IMR-90 (cell line): ENCODE data around the gene PIM1. TPM values are rescaled to one million over a fixed set of nuclear protein-coding genes. Genes with fewer than 3 reads are reported as not detected.

Experiments used
- ATAC-seq: fragments of 200-7000 bp; cut with Tn5 transposase; 2 replicates; pipeline ENCODE4 v1.9.1; 2020; ENCODE audit warnings: low read depth, mild to moderate bottlenecking, moderate library complexity
- BruUV-seq: library from RNA; stranded (reverse); fragments of 400-500 nt; replicated peaks from 2 replicates; lab custom pipeline; 2021; lab: Mats Ljungman, UMichigan
- CTCF ChIA-PET: fragments of 300-600 bp; formaldehyde crosslinking; extraction: SDS; loops from one replicate; lab custom pipeline; 2021; ENCODE audit warnings: antibody characterized with exemption; lab: Yijun Ruan, JAX
- POLR2A ChIA-PET: fragments of 300-600 bp; sonication (Branson Sonifier 250); formaldehyde crosslinking; loops from one replicate; lab custom pipeline; 2022; ENCODE audit warnings: antibody characterized with exemption; ENCODE audit not compliant: unreplicated experiment; lab: Charles Lee
- DNase-seq: peaks from one replicate; pipeline ENCODE4 v3.0.0; 2013
- H2AFZ ChIP-seq: replicated peaks from 2 replicates; pipeline ENCODE3; 2013; ENCODE audit warnings: low read length, mild to moderate bottlenecking; ENCODE audit not compliant: poor library complexity
- H2AK5ac ChIP-seq: 2 replicates; pipeline ENCODE4 v1.6.1; 2013; ENCODE audit warnings: low read depth, low read length, inconsistent platforms
- H2AK9ac ChIP-seq: replicated peaks from 2 replicates; pipeline ENCODE3; 2013; ENCODE audit warnings: mild to moderate bottlenecking, low read depth, low read length, moderate library complexity; ENCODE audit not compliant: poor library complexity
- H2BK120ac ChIP-seq: 2 replicates; pipeline ENCODE4 v1.6.1; 2013; ENCODE audit warnings: low read depth, low read length, inconsistent platforms
- H2BK15ac ChIP-seq: 3 replicates; pipeline ENCODE4 v1.6.1; 2013; ENCODE audit warnings: low read depth, low read length, inconsistent platforms
- H2BK20ac ChIP-seq: 2 replicates; pipeline ENCODE4 v1.6.1; 2013; ENCODE audit warnings: low read depth, mild to moderate bottlenecking, inconsistent platforms, low read length, moderate library complexity
- H2BK5ac ChIP-seq: 2 replicates; pipeline ENCODE4 v1.6.1; 2013; ENCODE audit warnings: mild to moderate bottlenecking, low read depth, low read length, inconsistent platforms; ENCODE audit not compliant: poor library complexity, severe bottlenecking
- H3K14ac ChIP-seq: replicated peaks from 2 replicates; pipeline ENCODE4 v1.6.1; 2013; ENCODE audit warnings: low read depth, low read length, inconsistent platforms
- H3K18ac ChIP-seq: 2 replicates; pipeline ENCODE4 v1.6.1; 2013; ENCODE audit warnings: low read depth, low read length, control low read depth
- H3K23ac ChIP-seq: 2 replicates; pipeline ENCODE4 v1.6.1; 2013; ENCODE audit warnings: low read depth, low read length, inconsistent platforms
- H3K27ac ChIP-seq: 2 replicates; pipeline ENCODE4 v1.5.1; 2013; ENCODE audit warnings: mild to moderate bottlenecking, control low read depth, low read length; ENCODE audit not compliant: insufficient read depth
- H3K27me3 ChIP-seq: 2 replicates; pipeline ENCODE4 v1.6.1; 2013; ENCODE audit warnings: low read length; ENCODE audit not compliant: control insufficient read depth, insufficient read depth
- H3K36me3 ChIP-seq: 2 replicates; pipeline ENCODE4 v1.6.1; 2013; ENCODE audit warnings: low read length, mixed read lengths; ENCODE audit not compliant: control insufficient read depth, insufficient read depth
- H3K4ac ChIP-seq: 2 replicates; pipeline ENCODE4 v1.6.1; 2013; ENCODE audit warnings: low read depth, low read length, inconsistent platforms
- H3K4me1 ChIP-seq: 2 replicates; pipeline ENCODE4 v1.6.1; 2013; ENCODE audit warnings: low read length, mixed read lengths; ENCODE audit not compliant: control insufficient read depth, insufficient read depth
- H3K4me2 ChIP-seq: 2 replicates; pipeline ENCODE4 v1.6.1; 2013; ENCODE audit warnings: low read depth, mild to moderate bottlenecking, control low read depth, low read length, moderate library complexity
- H3K4me3 ChIP-seq: 2 replicates; pipeline ENCODE4 v1.5.1; 2013; ENCODE audit warnings: low read depth, mild to moderate bottlenecking, control low read depth, low read length, moderate library complexity; ENCODE audit not compliant: insufficient read depth
- H3K56ac ChIP-seq: 2 replicates; pipeline ENCODE4 v1.6.1; 2013; ENCODE audit warnings: low read length, inconsistent platforms; ENCODE audit not compliant: insufficient read depth; ENCODE audit errors: extremely low read depth
- H3K79me1 ChIP-seq, 2 experiments: 2 replicates each; pipeline ENCODE4 v1.6.1; 2013; ENCODE audit warnings: low read length in 2 of 2, inconsistent platforms in 1 of 2, low read depth in 1 of 2
- H3K9ac ChIP-seq: 2 replicates; pipeline ENCODE4 v1.6.1; 2013; ENCODE audit warnings: low read depth, low read length, control low read depth
- H3K9me1 ChIP-seq: 2 replicates; pipeline ENCODE4 v1.6.1; 2013; ENCODE audit warnings: low read length, inconsistent platforms; ENCODE audit not compliant: insufficient read depth
- H3K9me3 ChIP-seq: 2 replicates; pipeline ENCODE4 v1.6.1; 2013; ENCODE audit warnings: low read length; ENCODE audit not compliant: control insufficient read depth, insufficient read depth
- H4K20me1 ChIP-seq: 2 replicates; pipeline ENCODE4 v1.6.1; 2013; ENCODE audit warnings: low read length, inconsistent platforms; ENCODE audit not compliant: insufficient read depth
- H4K5ac ChIP-seq: 2 replicates; pipeline ENCODE4 v1.6.1; 2013; ENCODE audit warnings: mild to moderate bottlenecking, low read depth, low read length, control low read depth
- H4K8ac ChIP-seq, 2 experiments: 2 replicates each; pipeline ENCODE4 v1.6.1; 2013; ENCODE audit warnings: low read depth in 2 of 2, low read length in 2 of 2, control low read depth in 1 of 2, inconsistent platforms in 1 of 2
- H4K91ac ChIP-seq: 2 replicates; pipeline ENCODE4 v1.6.1; 2013; ENCODE audit warnings: low read depth, low read length, inconsistent platforms; ENCODE audit not compliant: insufficient read depth
- FOS ChIP-seq: fragments of 150-350 bp; IDR thresholded peaks from 2 replicates; pipeline ENCODE4 v1.6.1; 2016; ENCODE audit warnings: low read depth, low read length
- MAFK ChIP-seq: IDR thresholded peaks from 2 replicates; pipeline ENCODE4 v1.6.1; 2012; ENCODE audit warnings: low read depth, low read length, improper control_type of control experiment
- MAZ ChIP-seq: IDR thresholded peaks from 2 replicates; pipeline ENCODE4 v1.6.1; 2012; ENCODE audit warnings: low read depth, mild to moderate bottlenecking, low read length, improper control_type of control experiment, moderate library complexity, borderline replicate concordance
- RFX5 ChIP-seq: IDR thresholded peaks from 2 replicates; pipeline ENCODE4 v1.8.0; 2012; ENCODE audit warnings: low read depth, mild to moderate bottlenecking, low read length, moderate library complexity
- SMC3 ChIP-seq: fragments of 150-350 bp; IDR thresholded peaks from 2 replicates; pipeline ENCODE4 v1.6.1; 2016; ENCODE audit warnings: low read depth, mild to moderate bottlenecking, antibody characterized with exemption, low read length, moderate library complexity
- WGBS, 2 experiments: methylation state at CpG; one replicate each; pipeline versions ENCODE4 v1.1.5 to v1.1.7; 2013; ENCODE audit warnings: missing lambda C conversion rate in 2 of 2; ENCODE audit not compliant: insufficient read length in 1 of 2; ENCODE audit errors: extremely low coverage in 2 of 2; 5-methylcytosine and 5-hydroxymethylcytosine counted together
- dilution Hi-C: fragments of 300-500 bp; cut with HindIII; formaldehyde crosslinking; loops from one replicate; pipeline ENCODE4 v1.14.3; 2018; ENCODE audit warnings: low sequenced_read_pairs; ENCODE audit not compliant: unreplicated experiment
- in situ Hi-C: fragments of 300-500 bp; cut with MboI; formaldehyde crosslinking; loops from 3 replicates; pipeline ENCODE4 v1.14.3; 2019; ENCODE audit warnings: low sequenced_read_pairs, inconsistent platforms, mixed read lengths
- intact Hi-C: fragments of 100-400 bp; cut with micrococcal nuclease; formaldehyde crosslinking; loops from 2 replicates; pipeline ENCODE4 v1.10.0; 2022
- polyA plus RNA-seq, 3 experiments: library from polyadenylated mRNA; depleted of rRNA; stranded (reverse); fragments of >200 nt; gene quantifications; 2 replicates each; pipeline ENCODE4 v1.2.3, GENCODE V29; 2012; ENCODE audit warnings: low replicate concordance in 1 of 3
- total RNA-seq: library from RNA; depleted of rRNA; stranded (reverse); fragments of >200 nt; gene quantifications from 2 replicates; pipeline ENCODE4 v1.2.3, GENCODE V29; 2012
- TF ChIP-seq, protein P1 (sequence below): fragments of 150-350 bp; IDR thresholded peaks from 2 replicates; pipeline ENCODE4 v1.6.1; 2017; ENCODE audit warnings: mild to moderate bottlenecking, antibody characterized with exemption, low read length, low read depth
- TF ChIP-seq, protein P2 (sequence below): fragments of 150-350 bp; IDR thresholded peaks from 2 replicates; pipeline ENCODE4 v1.6.1; 2016; ENCODE audit warnings: low read depth, mild to moderate bottlenecking, low read length, moderate library complexity, borderline replicate concordance

Gene PIM1
- total and polyA plus RNA-seq, 2 of the 4 experiments (the other 2 are of a cell fraction), result 7.2 to 18.5 TPM

DNA sequence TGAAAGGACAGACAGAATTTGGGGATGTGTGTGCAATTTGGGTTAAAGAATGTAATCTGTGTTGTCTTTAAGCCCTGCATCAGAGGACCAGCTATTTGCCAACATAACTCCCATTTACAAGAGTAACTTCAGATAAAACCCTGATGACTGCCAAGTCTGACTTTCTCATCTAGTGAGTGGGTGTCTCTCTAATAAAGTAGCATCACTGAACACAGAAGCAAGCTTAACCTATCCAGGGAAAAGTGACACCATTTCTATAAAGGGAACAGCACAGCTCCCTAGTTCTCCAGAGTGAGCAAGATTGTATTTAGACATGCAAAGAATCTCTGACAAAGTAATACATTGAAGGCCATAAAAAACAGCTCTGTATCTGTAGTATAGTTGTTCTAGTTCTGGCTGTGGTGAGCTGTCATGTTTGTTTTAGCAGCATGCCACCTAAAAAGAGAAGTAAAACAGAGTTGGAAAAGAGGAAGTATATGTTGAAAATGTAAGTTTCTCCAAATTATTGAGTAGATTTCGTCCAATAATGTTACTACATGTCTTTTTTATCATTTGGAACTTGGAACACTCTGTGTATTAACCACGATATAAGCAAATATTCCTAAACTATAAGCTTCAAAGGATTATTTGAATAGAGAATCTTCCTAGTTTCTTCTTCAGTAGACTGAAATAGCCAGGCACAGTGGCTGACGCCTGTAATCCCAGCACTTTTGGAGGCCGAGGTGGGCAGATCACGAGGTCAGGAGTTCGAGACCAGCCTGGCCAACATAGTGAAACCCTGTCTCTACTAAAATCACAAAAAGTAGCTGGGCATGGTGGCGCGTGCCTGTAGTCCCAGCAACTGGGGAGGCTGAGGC is 8.8 kb upstream of the PIM1 start:
- DNase-seq (peak; percentile 76), ATAC-seq (peak; percentile 84)
- Histone ChIP-seq H3K27ac (peak overlapping the region; percentile 64; the same call in 1 of the 2 replicates), H4K5ac (peak overlapping the region; percentile 74), H3K36me3 (no peaks in the 10 kb centered on the region), H2AFZ (no peak overlapping the region), H4K91ac (no peak overlapping the region), H2BK5ac (peak overlapping the region; percentile 54), H3K14ac (peak overlapping the region; percentile 47; the same call in 1 of the 2 replicates), H3K9me3 (no peaks in the 10 kb centered on the region), H3K56ac (no peak overlapping the region), H4K8ac (0 out of 4 replicates have a peak overlapping the region, but pooled peaks of 1 of the 2 experiments have one; percentile 26), H3K4me1 (peaks cover 4% of the 10 kb centered on the region), H3K9ac (no peak overlapping the region), H3K4ac (peak overlapping the region; percentile 8; the same call in 1 of the 2 replicates), H3K27me3 (no peaks in the 10 kb centered on the region), H3K79me1 (no peaks in the 10 kb centered on the region), H3K18ac (peak overlapping the region; percentile 7; the same call in 1 of the 2 replicates), H3K4me2 (no peak overlapping the region; the same call in 1 of the 2 replicates), H3K4me3 (no peak overlapping the region), H4K20me1 (no peaks in the 10 kb centered on the region), H2AK5ac (no peak overlapping the region; the same call in 1 of the 2 replicates), H3K23ac (no peak overlapping the region), H2BK15ac (peak overlapping the region; percentile 66; the same call in 1 of the 3 replicates), H3K9me1 (no peaks in the 10 kb centered on the region), H2AK9ac (no peak overlapping the region), H2BK120ac (peak overlapping the region; percentile 48; the same call in 1 of the 2 replicates), H2BK20ac (peak overlapping the region; percentile 17; the same call in 1 of the 2 replicates)
- intact Hi-C loops, result no loop called here
- TF ChIP-seq, protein P1, sequence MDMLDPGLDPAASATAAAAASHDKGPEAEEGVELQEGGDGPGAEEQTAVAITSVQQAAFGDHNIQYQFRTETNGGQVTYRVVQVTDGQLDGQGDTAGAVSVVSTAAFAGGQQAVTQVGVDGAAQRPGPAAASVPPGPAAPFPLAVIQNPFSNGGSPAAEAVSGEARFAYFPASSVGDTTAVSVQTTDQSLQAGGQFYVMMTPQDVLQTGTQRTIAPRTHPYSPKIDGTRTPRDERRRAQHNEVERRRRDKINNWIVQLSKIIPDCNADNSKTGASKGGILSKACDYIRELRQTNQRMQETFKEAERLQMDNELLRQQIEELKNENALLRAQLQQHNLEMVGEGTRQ, result no peak
- 0 out of 2 replicates have a peak, but pooled peaks have one; percentile 1 for TF ChIP-seq MAFK
- TF ChIP-seq, protein P2, sequence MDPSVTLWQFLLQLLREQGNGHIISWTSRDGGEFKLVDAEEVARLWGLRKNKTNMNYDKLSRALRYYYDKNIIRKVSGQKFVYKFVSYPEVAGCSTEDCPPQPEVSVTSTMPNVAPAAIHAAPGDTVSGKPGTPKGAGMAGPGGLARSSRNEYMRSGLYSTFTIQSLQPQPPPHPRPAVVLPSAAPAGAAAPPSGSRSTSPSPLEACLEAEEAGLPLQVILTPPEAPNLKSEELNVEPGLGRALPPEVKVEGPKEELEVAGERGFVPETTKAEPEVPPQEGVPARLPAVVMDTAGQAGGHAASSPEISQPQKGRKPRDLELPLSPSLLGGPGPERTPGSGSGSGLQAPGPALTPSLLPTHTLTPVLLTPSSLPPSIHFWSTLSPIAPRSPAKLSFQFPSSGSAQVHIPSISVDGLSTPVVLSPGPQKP, result no peak
- no peak for TF ChIP-seq FOS
- no peak for TF ChIP-seq RFX5
- peak; percentile 10; the same call in 1 of the 2 replicates for TF ChIP-seq SMC3
- no peak for TF ChIP-seq MAZ
- ChIA-PET CTCF (interaction anchor here (1.8 kb wide), 1 partner anchor 110 kb away, joined by 5 read pairs; no protein-coding TSS in a partner anchor), POLR2A (interaction anchor here (0.5 kb wide), 1 partner anchor 19 kb away, joined by 8 read pairs; no protein-coding TSS in a partner anchor)
- dilution Hi-C loops, result no loop called here
- BruUV-seq, result no TSS peak
- WGBS, 2 experiments, result no CpG with 5 or more reads among the region's 8 CpGs
- in situ Hi-C loops, result no loop called here
